Effector memory CD4-positive, alpha-beta T cell (primary cell): ENCODE results near the gene ZNF79.

Experiments used
- DNase-seq, 3 donors: peaks; one replicate each; pipeline ENCODE4 v3.0.0-alpha.2; 2020
- H3K27ac ChIP-seq: 2 replicates; pipeline ENCODE4 v1.7.0; 2013; ENCODE audit warnings: mild to moderate bottlenecking, low read length, moderate library complexity; ENCODE audit not compliant: insufficient read depth, poor library complexity, severe bottlenecking
- H3K27me3 ChIP-seq: replicated peaks from 2 replicates; pipeline ENCODE4 v1.7.0; 2013; ENCODE audit warnings: mild to moderate bottlenecking, low read length; ENCODE audit not compliant: insufficient read depth, control insufficient read depth, poor library complexity, severe bottlenecking
- H3K36me3 ChIP-seq: 2 replicates; pipeline ENCODE4 v1.7.0; 2013; ENCODE audit warnings: mild to moderate bottlenecking, low read length, moderate library complexity; ENCODE audit not compliant: control insufficient read depth, insufficient read depth
- H3K4me1 ChIP-seq: 2 replicates; pipeline ENCODE4 v1.7.0; 2013; ENCODE audit warnings: low read length, mild to moderate bottlenecking; ENCODE audit not compliant: control insufficient read depth, insufficient read depth, poor library complexity, severe bottlenecking
- H3K4me3 ChIP-seq: 2 replicates; pipeline ENCODE4 v1.7.0; 2013; ENCODE audit warnings: low read length, low read depth, mild to moderate bottlenecking; ENCODE audit not compliant: insufficient read depth, poor library complexity, severe bottlenecking
- H3K9me3 ChIP-seq: 2 replicates; pipeline ENCODE4 v1.7.0; 2013; ENCODE audit warnings: mild to moderate bottlenecking, low read length, moderate library complexity; ENCODE audit not compliant: control insufficient read depth
- total RNA-seq, 3 donors: gene quantifications; one replicate each; lab custom pipeline; 2026; lab: John Stamatoyannopoulos, UW

Gene ZNF79
- 8.5 to 14.1 (median 13.9) reads per million in 3 donors for total RNA-seq

DNA sequence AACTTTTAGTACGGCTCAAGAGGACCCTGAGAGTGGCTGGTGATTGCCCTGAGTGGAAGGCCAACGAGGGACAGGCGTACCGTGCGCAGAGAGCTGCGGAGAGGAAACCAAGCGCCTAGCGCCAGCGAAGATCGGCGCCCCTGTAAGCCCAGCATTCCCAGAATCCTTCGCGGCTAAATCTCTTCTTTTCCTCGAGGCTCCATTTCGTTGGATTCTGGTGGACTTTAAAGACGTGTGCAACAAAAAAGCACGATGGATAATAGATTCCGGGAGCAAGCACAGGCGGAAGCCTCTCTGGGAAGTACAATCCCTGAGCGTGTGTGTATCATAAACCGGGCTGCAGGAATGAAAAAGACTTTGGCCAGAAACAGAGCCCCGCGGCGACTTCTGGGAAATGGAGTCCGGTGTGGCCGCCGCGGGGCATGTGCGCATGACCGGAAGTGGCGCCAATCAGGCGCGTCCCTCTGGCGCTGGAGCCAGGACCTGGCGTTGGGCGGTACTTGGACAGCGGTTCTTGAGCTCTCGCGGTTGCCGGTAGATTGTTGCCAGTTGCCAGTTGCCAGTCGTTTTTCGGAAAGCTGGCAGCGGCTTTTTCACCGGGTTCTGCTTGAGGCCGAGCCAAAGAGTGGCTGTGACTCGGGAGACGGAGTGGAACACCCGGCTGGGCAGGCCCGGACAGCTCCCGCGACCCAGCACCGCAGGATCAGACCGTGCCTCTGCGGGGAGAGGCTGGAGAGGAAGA is at the start of gene ZNF79:
ZNF79 (plus strand) TSS at position 449 of the 742 bp plus-strand sequence. CDS start 406 bp downstream, outside the sequence.
- Histone ChIP-seq H3K4me1 (peaks cover 7% of the 10 kb centered on the region), H3K36me3 (no peaks in the 10 kb centered on the region), H3K27ac (peak within 1 kb of the TSS; percentile 72), H3K27me3 (no peaks in the 10 kb centered on the region), H3K9me3 (no peaks in the 10 kb centered on the region), H3K4me3 (peak within 1 kb of the TSS; percentile 96)
- peak; percentile 79 to 88 (median 81) for DNase-seq

DNA sequence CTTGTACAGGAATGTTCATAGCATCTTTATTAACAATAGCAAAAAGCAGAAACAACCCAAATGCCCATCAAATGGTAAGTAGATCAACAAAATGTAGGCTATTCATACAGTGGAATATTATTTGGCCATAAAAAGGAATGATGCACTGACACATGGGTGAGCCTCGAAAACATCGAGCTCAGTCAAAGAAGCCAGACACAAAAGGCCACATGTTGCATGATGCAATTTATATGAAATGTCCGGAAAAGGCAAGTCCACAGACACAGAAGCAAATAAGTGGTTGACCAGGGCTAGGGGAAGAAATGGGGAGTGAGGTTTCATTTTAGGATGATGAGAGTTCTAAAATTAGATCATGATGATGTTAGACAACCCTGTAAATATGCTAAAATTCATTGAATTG is 43.7 kb upstream of the ZNF79 start:
- Histone ChIP-seq H3K9me3 (no peaks in the 10 kb centered on the region), H3K27ac (no peak overlapping the region), H3K4me1 (no peaks in the 10 kb centered on the region), H3K27me3 (peaks cover 16% of the 10 kb centered on the region), H3K36me3 (no peaks in the 10 kb centered on the region), H3K4me3 (no peak overlapping the region)
- no peak for DNase-seq

DNA sequence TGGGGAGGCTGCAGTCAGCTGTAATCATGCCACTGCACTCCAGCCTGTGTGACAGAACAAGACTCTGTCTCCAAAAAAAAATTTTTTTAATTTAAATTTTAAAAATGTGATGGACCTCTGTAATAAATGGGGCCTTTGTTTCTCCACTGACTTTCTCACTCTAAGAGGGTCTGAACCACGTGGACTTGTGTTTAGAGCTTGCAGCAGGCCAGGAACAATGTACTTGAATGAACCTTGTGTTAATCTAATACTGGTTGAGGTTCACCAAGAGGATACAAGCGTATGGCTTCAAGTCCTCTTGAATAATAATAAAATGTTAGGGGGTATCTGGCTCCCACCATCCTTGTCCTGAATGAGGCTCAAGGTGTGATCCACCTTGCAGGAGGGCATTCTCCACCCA is 41.6 kb upstream of the ZNF79 start:
- peaks cover 14% of the 10 kb centered on the region for H3K27me3 ChIP-seq
- DNase-seq, result no peak
- no peaks in the 10 kb centered on the region for H3K9me3 ChIP-seq
- H3K27ac ChIP-seq, result no peak overlapping the region
- H3K36me3 ChIP-seq, result no peaks in the 10 kb centered on the region
- no peak overlapping the region for H3K4me3 ChIP-seq
- H3K4me1 ChIP-seq, result no peaks in the 10 kb centered on the region

DNA sequence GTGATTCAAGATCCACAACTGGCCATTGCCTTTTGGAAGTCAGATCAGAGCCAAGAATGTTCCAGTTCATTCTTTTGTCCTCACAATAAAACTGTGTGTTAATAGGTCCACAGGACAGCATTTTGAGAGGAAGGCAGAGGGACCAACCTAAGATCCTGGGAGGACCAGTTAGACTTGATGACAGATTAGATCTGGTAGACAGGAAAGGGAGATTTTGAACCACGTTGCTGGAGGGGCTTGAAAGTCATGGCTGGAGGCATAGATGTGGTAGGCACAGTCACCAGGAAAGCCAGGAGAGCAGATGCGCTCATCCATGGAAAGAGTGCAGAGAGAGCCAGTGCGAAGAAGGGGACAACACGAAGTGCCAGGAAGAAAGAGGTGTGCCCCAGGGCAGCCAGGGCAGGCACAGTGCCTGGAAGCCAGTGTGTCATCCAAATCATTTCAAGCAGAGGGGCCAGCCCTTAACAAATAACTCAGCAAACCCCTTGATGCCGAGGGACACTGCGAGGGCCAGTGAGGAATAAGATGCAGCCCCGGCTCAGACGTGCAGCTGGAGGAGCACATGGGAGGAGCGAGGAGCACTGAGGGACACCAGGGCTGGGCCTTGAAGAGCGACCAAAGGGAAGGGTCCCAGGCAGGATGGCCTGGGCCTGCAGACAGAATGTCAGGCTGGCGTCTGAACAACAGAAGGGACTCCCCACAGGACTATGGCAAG is 40.0 kb upstream of the ZNF79 start:
- H3K36me3 ChIP-seq, result no peaks in the 10 kb centered on the region
- H3K27me3 ChIP-seq, result peaks cover 14% of the 10 kb centered on the region
- DNase-seq, result no peak
- peaks cover 9% of the 10 kb centered on the region for H3K4me1 ChIP-seq
- H3K4me3 ChIP-seq, result no peak overlapping the region
- H3K27ac ChIP-seq, result no peak overlapping the region
- H3K9me3 ChIP-seq, result no peaks in the 10 kb centered on the region

DNA sequence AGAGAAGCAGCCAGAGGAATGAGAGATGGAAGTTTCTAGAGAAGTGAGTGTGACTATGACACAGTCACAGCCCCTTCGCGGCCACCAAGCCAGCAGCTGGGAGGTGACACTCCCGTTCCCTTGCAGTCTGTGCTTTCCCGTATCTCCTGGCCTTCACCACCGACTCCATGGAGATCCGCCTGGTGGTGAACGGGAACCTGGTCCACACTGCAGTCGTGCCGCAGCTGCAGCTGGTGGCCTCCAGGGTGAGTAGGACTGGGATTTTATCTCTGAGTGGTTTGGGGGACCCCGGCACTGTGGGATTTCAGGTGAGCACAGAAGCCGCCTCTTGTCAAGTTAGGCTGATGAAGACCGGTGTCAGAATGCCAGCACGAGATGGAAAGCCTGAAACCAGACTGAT is 39.3 kb upstream of the ZNF79 start:
- H3K36me3 ChIP-seq, result no peaks in the 10 kb centered on the region
- DNase-seq, result no peak
- H3K27me3 ChIP-seq, result peaks cover 14% of the 10 kb centered on the region
- H3K9me3 ChIP-seq, result no peaks in the 10 kb centered on the region
- peaks cover 9% of the 10 kb centered on the region for H3K4me1 ChIP-seq
- no peak overlapping the region for H3K27ac ChIP-seq
- H3K4me3 ChIP-seq, result no peak overlapping the region

DNA sequence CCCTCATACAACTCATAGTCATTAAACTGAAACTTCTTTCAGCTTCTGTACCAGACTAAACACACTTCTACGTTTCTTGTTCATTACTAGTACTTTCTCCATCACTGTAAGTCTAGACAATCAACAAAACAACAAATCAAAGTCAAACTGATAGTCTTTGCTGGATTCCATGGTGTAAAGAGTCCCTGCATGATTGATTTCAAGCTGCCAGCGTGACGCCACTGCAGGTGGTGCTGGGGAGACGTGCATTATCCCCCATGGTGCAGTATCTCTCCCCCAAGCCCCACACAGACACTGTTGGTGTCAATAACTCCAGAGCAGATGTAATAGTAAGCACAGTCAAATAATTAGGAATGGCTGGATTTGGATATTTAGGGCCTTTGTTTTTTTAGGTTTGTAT is 37.9 kb upstream of the ZNF79 start:
- Histone ChIP-seq H3K36me3 (no peaks in the 10 kb centered on the region), H3K4me3 (no peak overlapping the region), H3K4me1 (peaks cover 9% of the 10 kb centered on the region), H3K9me3 (no peaks in the 10 kb centered on the region), H3K27me3 (peaks cover 20% of the 10 kb centered on the region), H3K27ac (no peak overlapping the region)
- DNase-seq, result no peak

DNA sequence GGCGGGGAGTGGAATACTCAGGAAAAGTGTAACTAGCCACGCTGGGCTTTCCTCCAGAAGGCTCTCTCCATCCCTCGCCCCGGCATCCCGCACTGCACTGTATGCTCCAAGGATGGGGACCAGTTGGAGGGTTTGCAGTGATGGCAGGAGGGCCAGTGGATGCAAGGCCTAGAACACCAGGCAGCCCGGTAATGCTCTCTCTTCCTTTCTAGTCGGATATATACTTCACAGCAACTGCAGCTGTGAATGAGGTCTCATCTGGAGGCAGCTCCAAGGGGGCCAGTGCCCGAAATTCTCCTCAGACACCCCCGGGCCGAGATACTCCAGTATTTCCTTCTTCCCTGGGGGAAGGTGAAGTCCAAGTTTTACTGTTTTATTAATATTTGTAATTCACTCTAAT is 37.2 kb upstream of the ZNF79 start:
- Histone ChIP-seq H3K36me3 (no peaks in the 10 kb centered on the region), H3K4me1 (peaks cover 9% of the 10 kb centered on the region), H3K27ac (no peak overlapping the region), H3K4me3 (no peak overlapping the region), H3K27me3 (peaks cover 20% of the 10 kb centered on the region), H3K9me3 (no peaks in the 10 kb centered on the region)
- no peak for DNase-seq

DNA sequence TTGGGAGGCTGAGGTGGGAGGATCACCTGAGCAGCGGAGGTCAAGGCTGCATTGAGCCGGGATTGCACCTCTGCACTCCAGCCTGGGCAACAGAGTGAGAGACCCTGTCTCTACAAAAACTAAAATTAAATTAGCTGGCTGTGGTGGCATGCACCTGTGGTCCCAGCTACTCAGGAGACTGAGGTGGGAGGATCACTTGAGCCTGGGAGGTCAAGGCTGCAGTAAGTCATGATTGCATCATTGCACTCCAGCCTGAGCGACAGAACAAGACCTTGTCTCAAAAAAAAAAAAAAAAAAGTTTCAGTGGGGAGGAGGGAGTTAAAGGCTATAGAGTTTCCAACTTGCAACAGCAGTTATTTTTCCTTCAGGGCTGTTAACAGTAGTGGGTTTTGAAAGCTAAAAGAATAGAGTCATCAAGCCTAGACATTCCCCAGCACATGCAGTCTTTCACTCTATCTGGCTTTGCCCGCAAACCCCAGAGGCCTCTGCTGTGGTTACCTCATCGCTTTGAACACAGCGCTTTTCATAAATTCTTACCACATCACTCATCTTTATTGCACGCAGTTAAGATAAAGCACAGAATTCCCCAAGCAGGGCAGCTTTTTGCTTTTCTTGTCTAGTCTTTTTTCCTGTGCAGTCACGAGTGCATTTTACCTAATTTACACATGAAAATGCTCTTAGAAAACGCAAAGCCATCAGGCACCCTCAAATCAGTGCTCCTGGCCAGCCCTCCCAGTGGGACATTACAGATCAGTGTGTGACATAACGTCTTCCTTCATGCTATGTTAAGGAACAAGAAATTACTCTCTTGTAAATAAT is 35.9 kb upstream of the ZNF79 start:
- Histone ChIP-seq H3K27me3 (peaks cover 21% of the 10 kb centered on the region), H3K4me1 (peaks cover 9% of the 10 kb centered on the region), H3K36me3 (no peaks in the 10 kb centered on the region), H3K9me3 (no peaks in the 10 kb centered on the region), H3K27ac (no peak overlapping the region), H3K4me3 (no peak overlapping the region)
- DNase-seq, result peak; percentile 83 to 88 (median 87)

DNA sequence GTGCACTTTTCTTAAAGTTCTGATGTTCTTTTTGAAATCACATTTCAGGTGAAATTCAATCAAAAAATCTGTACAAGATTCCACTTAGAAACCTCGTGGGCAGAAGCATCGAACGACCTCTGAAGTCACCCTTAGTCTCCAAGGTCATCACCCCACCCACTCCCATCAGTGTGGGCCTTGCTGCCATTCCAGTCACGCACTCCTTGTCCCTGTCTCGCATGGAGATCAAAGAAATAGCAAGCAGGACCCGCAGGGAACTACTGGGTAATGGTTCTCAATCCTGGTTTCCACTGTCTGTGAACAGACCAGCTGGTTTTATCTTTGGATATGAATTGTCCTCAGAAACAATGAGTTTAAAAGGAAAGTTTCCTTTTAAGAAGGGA is 35.3 kb upstream of the ZNF79 start:
- H3K4me3 ChIP-seq, result no peak overlapping the region
- peaks cover 9% of the 10 kb centered on the region for H3K4me1 ChIP-seq
- H3K36me3 ChIP-seq, result no peaks in the 10 kb centered on the region
- H3K27me3 ChIP-seq, result peaks cover 21% of the 10 kb centered on the region
- H3K27ac ChIP-seq, result no peak overlapping the region
- H3K9me3 ChIP-seq, result no peaks in the 10 kb centered on the region
- DNase-seq, result no peak
